Measurements from ENCODE around the gene CRB3.
A peak's percentile ranks its signal among the peaks of the same experiment; 100 is the strongest.
"Not testable (repeated sequence)": the region's sequence is repeated elsewhere in the genome, so short reads cannot be mapped to it uniquely, and the experiment has no call there.

The CRB3 gene

GRCh38 chr19:6464070-6464873 lies at the start of gene CRB3:
Gene CRB3, plus strand, starts transcription at chr19:6464271. Its CDS starts 431 bp downstream, at chr19:6464702.
- DNase-seq (ENCODE audit: low spot score), result peak; percentile 90

- no peak for DNase-seq (ENCODE audit: low spot score)
Observed at GRCh38 chr19:6414793-6415590, 49.1 kb upstream of the CRB3 start.

GRCh38 chr19:6415591-6416190 lies 48.4 kb upstream of the CRB3 start:
- no peak for DNase-seq (ENCODE audit: low spot score)

GRCh38 chr19:6416658-6417405 lies 47.2 kb upstream of the CRB3 start:
- no peak for DNase-seq (ENCODE audit: low spot score)

- DNase-seq (ENCODE audit: low spot score), result peak; percentile 75
Observed at GRCh38 chr19:6417713-6418561, 46.1 kb upstream of the CRB3 start.

GRCh38 chr19:6418562-6418932 lies 45.5 kb upstream of the CRB3 start:
- DNase-seq (ENCODE audit: low spot score), result no peak

- DNase-seq (ENCODE audit: low spot score), result no peak
Observed at GRCh38 chr19:6421075-6422014, 42.7 kb upstream of the CRB3 start.

- peak; percentile 71 for DNase-seq (ENCODE audit: low spot score)
Observed at GRCh38 chr19:6423499-6424194, 40.4 kb upstream of the CRB3 start.

GRCh38 chr19:6424195-6424938 lies 39.7 kb upstream of the CRB3 start, which contains the start of gene KHSRP:
Gene KHSRP, minus strand, starts transcription at chr19:6424811. Its CDS starts 110 bp downstream, at chr19:6424701.
- peak; percentile 79 for DNase-seq (ENCODE audit: low spot score)

- peak; percentile 98 for DNase-seq (ENCODE audit: low spot score)
Observed at GRCh38 chr19:6424939-6425731, 38.9 kb upstream of the CRB3 start.

- no peak for DNase-seq (ENCODE audit: low spot score)
Observed at GRCh38 chr19:6425732-6426620, 38.1 kb upstream of the CRB3 start.

GRCh38 chr19:6427131-6427530 lies 36.9 kb upstream of the CRB3 start:
- no peak for DNase-seq (ENCODE audit: low spot score)

GRCh38 chr19:6428692-6429418 lies 35.2 kb upstream of the CRB3 start:
- DNase-seq (ENCODE audit: low spot score), result not testable (repeated sequence)

GRCh38 chr19:6429419-6430221 lies 34.5 kb upstream of the CRB3 start:
- DNase-seq (ENCODE audit: low spot score), result no peak

GRCh38 chr19:6431891-6432290 lies 32.2 kb upstream of the CRB3 start:
- DNase-seq (ENCODE audit: low spot score), result no peak

Measured in iPS-NIHi11 (cell line).